Ovary (tissue), 3 donors: ENCODE data around the gene KCNG2.

Experiments
- CTCF ChIP-seq, 3 donors: fragments of 450-650 bp in 2 of 3; fragments of 200-600 bp in 1 of 3; IDR thresholded peaks; one replicate each; pipeline versions ENCODE4 v1.5.1 to v1.8.0; 2016 to 2022; ENCODE audit warnings: antibody characterized with exemption in 3 of 3, mild to moderate bottlenecking in 1 of 3
- EP300 ChIP-seq: sonication (generic); formaldehyde crosslinking; IDR thresholded peaks from one replicate; pipeline ENCODE4 v1.6.1; 2017; ENCODE audit warnings: antibody characterized with exemption
- POLR2A ChIP-seq: fragments of 450-650 bp; IDR thresholded peaks from one replicate; pipeline ENCODE4 v1.6.1; 2017; ENCODE audit warnings: antibody characterized with exemption, mild to moderate bottlenecking, moderate library complexity
- donor health status: DM: no; HTN: no; CAD: no.

GRCh38 chr18:79918615-79919011, 120.9 kb downstream of the KCNG2 start:
- TF ChIP-seq POLR2A = no peak
- TF ChIP-seq CTCF (IDR thresholded peaks at IDR 0.05) = no peak
- no peak for TF ChIP-seq EP300
